ENCODE measurements around the gene LRRC7. TPM values are rescaled to one million over a fixed set of nuclear protein-coding genes. Genes with fewer than 3 reads are reported as not detected.
"Not testable (repeated sequence)": the region's sequence is repeated elsewhere in the genome, so short reads cannot be mapped to it uniquely, and the experiment has no call there.

LRRC7 gene
- polyA plus RNA-seq, 10 donors, result 9.3 to 32.3 (median 16.7) TPM

DNA sequence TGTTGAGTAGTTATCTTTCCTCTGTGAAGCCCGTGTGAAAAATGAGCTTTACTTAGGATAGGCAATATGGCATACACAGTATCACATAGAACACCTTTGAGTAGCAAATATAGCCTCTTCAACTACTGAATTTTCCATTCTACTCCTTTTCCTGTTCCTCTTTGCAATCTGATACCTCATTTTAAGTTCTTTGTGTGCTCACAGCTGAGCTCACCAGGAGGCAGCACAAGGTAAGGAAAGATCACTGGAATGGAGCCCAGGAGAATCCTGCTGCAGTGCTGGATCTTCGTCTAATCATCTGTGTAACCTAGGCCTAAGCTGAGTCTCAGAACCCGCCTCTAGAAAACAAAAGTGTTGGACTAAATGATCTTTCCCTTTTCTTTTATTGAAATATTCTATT, 466.7 kb downstream of the LRRC7 start:
- peak; percentile 31 to 63 (median 45) for DNase-seq

- DNase-seq, result no peak
These were observed 470.3 kb downstream of the LRRC7 start for GRCh38 chr1:70038025-70038424.

DNA sequence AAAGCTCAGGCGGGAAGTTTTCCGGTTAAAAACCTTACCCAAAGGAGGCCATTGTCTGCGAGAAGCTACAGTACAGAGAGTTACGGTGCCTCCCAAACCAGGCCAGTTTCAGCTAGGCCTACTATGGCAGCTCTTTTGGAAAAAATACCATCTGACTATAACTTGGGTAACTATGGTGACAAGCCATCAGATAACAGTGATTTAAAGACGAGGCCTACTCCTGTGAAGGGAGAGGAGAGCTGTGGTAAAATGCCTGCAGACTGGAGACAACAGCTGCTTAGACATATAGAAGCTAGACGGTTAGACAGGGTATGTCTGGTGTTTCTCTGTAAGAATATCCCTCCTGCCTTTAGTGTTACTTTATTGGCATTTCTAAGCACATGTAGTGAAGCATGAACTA, 471.8 kb downstream of the LRRC7 start:
- no peak for DNase-seq

- DNase-seq, result no peak
These were observed 473.8 kb downstream of the LRRC7 start for GRCh38 chr1:70041317-70042045.

GRCh38 chr1:70042090-70042731, 474.5 kb downstream of the LRRC7 start:
- no peak for DNase-seq

DNA sequence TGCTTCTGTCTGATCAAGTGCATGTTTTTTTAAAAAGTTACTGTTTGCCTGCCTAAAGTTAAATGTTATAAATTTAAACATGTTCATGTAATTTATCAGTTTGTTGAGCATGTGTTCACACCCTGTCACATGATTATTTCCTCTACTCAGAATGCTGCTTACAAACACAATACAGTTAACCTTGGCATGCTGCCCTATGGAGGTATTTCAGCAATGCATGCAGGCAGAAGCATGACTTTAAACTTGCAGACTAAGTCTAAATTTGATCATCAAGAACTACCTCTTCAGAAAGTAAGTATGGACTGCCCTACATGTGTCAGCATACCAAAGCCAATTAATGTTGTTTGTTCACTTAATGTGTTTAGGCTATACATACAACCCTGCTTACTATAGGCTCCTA, 476.1 kb downstream of the LRRC7 start:
- DNase-seq, result peak in 2 of 3 donors; percentile 43 to 46

- DNase-seq, result peak in 1 of 3 donors; percentile 46
These were observed 477.1 kb downstream of the LRRC7 start for GRCh38 chr1:70044832-70045231.

GRCh38 chr1:70045581-70045980, 477.9 kb downstream of the LRRC7 start:
- DNase-seq, result not testable (repeated sequence)

- no peak for DNase-seq
These were observed 480.8 kb downstream of the LRRC7 start for GRCh38 chr1:70048336-70049094.

DNA sequence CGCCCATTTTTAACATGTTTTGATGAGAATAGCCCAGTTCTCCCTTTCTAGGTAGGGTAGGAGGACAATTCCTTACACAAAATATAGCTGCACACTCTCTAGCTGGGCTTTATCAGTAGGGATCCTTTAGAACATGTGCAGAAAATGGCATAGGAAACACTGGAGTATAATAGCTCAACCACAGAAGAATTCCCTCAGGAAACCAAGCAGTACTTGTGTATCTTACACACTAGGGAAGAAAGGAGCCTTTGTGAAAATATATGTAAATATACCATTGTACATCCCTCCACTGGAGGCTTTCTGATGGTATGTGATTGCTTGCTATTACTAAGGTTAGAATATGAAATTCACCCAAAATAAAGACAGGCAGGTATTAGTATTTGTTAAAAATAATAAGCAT, 484.2 kb downstream of the LRRC7 start:
- DNase-seq, result no peak

- DNase-seq, result no peak
These were observed 489.8 kb downstream of the LRRC7 start for GRCh38 chr1:70057500-70057899.

DNA sequence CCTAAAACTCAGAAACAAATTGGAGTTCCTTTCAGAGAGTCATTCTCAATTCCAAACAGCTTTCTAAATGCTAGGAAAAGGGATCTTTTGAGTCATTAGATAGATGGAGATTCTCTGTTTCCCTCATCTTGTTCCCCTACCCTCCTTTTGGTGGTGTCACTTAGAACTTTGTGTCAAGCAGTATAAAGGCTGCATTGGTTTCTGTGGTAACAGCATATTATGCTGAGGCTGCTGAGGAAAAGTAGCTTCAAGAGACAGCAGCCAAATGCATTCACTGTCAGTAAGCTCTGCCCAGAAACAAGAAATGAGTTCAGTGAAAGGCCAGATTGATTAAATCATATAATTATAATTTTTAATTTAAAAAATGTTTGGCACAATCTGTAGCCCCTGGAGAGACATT, 493.5 kb downstream of the LRRC7 start:
- DNase-seq, result peak in 2 of 3 donors; percentile 41 to 63

DNA sequence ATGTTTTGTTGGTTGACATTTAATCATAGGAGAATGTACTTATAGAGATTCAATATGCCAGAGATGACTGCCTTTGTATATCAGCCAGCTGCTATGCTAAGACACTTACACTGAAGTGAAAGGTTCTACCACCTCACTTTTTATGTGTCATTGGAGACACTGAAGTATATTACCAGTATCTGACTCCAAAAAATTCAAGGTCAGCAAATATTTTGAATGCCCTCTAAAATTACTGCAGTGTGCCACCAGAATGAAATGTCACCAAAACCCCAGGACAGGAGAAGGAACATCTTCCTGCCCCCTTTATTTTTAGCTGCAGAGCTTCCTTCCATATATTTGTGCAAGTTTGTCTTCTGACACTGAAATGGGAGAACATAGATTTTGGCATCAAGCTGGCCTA, 496.1 kb downstream of the LRRC7 start:
- DNase-seq, result no peak

DNA sequence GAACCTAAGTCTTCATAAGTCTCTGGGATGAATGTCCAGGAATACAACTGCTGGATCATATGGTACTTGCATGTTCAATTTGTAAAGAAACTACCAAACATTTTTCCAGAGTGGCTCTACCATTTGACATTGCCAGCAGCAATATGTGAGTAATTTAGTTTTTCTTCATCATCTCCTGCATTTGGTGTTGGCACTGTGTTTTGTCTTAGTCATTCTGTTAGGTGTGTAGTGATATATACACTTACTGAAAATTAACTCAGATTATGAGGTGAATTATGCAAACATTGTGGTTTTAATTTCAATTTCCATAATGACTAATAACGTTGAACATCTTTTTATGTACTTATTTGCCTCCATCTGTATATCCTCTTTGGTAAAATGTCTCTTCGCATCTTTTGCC, 499.0 kb downstream of the LRRC7 start:
- DNase-seq, result no peak

GRCh38 chr1:70071601-70072000, 503.9 kb downstream of the LRRC7 start:
- peak in 2 of 3 donors; percentile 38 to 65 for DNase-seq

DNA sequence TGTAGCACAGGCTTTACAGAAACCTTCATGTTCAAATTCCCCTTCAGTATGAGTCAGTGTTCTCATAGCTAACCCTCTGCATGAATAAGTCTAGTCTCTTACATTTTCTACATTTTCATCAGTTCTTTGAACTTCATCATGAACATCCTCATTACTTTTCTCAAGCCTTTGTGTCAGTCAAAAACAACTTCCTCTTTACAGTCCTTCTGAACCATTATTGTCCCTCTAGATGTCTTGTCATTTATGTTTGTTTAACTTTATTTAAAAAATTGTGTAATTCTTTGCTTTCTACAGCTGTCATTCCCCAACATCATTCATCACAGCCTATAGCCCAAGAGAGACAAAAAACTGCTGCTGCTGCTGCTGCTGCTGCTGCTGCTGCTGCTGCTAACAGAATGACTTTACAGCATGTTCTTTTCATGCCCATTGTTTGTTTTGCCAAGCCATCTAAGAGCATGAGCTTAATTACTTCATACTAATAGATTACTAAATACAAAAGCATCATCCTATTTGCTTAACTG, 504.6 kb downstream of the LRRC7 start:
- DNase-seq, result no peak

- DNase-seq, result no peak
These were observed 508.0 kb downstream of the LRRC7 start for GRCh38 chr1:70075761-70076160.

GRCh38 chr1:70077066-70077465, 509.3 kb downstream of the LRRC7 start:
- DNase-seq, result no peak

- DNase-seq, result no peak
These were observed 511.8 kb downstream of the LRRC7 start for GRCh38 chr1:70079546-70079945.

GRCh38 chr1:70083519-70083918, 515.8 kb downstream of the LRRC7 start:
- DNase-seq, result no peak

DNA sequence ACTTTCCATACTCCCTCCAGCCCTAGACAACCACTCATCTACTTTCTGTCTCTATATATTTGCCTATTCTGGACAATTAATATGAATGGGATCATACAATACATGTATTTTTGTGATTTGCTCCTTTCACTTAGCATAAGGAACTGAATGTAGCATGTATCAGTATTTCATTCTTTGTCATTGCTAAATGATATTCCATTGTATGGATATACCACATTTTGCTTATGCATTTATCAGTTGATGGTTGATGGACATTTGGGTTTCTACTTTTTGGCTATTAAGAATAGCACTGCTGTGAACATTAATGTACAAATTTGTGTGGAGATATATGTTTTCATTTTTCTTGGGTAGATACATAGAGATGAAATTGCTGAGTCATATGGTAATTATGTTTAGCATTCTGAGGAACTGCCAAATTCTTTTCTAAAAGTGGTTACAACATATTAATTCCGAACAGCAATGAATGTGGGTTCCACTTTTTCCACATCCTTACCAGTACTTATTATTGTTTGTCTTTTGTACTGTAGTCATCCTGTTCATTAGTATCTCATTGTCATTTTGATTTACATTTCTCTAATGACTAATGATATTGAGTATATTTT, 516.7 kb downstream of the LRRC7 start:
- DNase-seq, result no peak

DNA sequence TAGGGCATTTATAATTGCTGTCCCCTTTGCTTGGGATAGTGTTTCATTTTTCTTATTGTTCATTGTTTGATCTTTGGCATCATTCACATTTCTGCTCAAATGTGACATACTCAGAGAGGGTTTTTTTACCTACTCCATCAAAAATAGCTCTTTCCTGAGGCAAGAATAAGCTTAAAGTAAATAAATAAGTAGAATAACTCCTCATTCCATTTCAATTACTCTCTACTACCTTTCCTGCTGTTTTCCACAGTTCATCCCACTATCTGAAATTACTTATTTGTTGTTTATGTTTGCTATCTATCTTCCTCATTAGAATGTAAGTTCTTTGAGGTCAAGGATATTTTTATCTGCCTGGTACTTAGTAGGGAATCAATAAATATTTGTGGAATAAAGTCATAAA, 517.8 kb downstream of the LRRC7 start:
- no peak for DNase-seq
